Suprapubic skin (tissue), 4 donors: ENCODE measurements around the gene DIRAS1.

ENCODE experiments used
- CTCF ChIP-seq, 2 donors: fragments of 200-600 bp in 1 of 2; fragments of 450-650 bp in 1 of 2; sonication (generic) in 1 of 2; IDR thresholded peaks; one replicate each; pipeline ENCODE4 v1.5.1; 2016 to 2019; ENCODE audit warnings: antibody characterized with exemption in 2 of 2, mild to moderate bottlenecking in 1 of 2, moderate library complexity in 1 of 2
- POLR2A ChIP-seq, 2 donors: fragments of 450-650 bp; IDR thresholded peaks; one replicate each; pipeline ENCODE4 v1.6.1; 2017; ENCODE audit warnings: antibody characterized with exemption in 2 of 2, mild to moderate bottlenecking in 2 of 2, moderate library complexity in 2 of 2
- POLR2AphosphoS5 ChIP-seq, 3 donors: sonication (generic); formaldehyde crosslinking; IDR thresholded peaks; one replicate each; pipeline ENCODE4 v1.6.1; 2017; ENCODE audit warnings: antibody characterized with exemption in 3 of 3

DNA sequence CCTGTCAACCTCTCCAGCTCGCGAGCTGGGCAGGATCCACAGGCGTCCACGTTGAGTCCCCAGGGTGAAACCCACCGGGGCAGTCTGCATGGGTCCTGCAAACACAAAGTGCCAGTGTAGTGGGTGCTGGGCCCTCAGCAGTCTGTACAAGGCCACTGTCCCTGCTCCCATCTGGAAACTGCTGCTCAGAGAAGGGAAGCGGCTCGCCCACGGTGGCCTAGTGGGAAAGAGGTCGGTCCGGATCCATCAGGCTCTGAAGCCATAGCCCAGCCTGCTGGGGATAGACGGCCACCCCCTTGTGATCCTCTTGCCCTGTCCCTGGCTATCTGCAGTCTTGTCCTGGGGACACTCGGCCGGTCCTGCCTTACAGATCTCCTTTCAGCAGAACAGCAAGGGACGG is 2.6 kb upstream of the DIRAS1 start:
- TF ChIP-seq POLR2A (IDR thresholded peaks at IDR 0.05) (no peak), CTCF (IDR thresholded peaks at IDR 0.05) (no peak), POLR2AphosphoS5 (IDR thresholded peaks at IDR 0.05) (no peak)
